GM18498 (cell line): ENCODE results near the gene IPO8.

Experiments used
- ATAC-seq: cut with Tn5 transposase; IDR thresholded peaks from one replicate; pipeline ENCODE4 v1.9.1; 2021; ENCODE audit warnings: mild to moderate bottlenecking, moderate library complexity; ENCODE audit not compliant: unreplicated experiment

IPO8 gene

DNA sequence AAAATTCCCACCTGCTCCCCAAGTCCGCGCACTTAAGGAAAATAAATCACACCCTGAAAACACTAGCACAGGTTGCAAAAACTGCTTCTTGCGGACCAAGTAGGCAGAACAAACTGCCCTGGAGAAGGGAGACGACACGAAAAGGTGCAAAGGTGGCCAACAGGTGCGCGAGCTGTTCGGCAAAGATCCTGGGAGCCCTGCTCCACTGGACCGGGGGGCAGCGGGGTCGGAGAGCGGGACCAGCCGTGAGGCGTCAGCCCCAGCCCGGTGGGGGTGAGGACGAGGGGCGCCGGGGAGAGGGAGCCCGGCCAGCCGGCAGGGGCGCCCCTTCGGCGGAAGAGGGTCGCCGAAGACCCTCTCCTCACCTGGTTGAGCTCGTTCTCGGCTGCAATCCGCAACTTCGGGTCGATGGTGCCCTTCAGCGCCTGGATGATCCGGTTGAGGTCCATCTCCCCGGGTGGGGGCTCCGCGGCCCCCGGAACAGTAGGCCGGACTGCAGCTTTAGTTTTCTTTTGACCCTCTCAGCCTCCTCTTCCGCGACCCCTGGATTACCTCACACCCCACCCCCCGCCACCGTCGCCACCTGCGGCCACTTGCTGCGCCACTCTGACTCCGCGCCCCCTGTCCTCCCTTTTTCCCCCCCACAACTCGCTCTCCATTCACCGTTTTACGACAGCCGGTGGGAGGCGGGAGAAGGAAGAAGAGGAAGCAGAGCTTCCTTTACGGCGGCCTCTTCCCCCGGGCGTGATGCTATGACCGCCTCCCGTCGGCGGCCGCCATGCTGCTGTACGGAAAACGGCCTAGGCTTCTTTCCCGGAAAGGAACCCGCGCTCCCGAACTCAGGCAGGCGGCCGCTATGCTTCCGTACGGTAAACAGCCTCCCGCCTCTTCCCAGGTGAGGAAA lies at the start of gene IPO8:
IPO8 (minus strand) TSS at position 671 of the 904 bp plus-strand sequence; CDS start at position 449, 222 bp downstream.
- ATAC-seq: peak; percentile 85

DNA sequence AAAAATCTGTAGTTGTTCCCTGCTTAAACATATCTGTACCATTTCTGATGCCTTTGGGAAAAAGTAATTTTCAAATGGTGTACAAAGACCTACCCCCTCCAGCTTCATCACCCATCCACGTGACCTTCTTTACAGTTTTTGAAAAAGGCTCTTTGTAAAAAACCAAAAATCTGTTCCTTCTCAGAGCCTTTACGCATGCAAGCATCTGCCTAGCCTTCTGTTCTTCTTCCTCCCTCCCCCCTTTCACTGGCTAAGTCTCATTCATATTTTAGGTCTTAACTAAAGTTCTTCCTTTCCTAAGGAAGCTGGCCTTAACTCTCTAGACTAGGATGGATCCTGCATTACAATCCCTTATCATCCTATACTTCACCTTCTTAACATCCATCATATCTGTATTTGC lies 48.7 kb upstream of the IPO8 start:
- ATAC-seq: no peak

DNA sequence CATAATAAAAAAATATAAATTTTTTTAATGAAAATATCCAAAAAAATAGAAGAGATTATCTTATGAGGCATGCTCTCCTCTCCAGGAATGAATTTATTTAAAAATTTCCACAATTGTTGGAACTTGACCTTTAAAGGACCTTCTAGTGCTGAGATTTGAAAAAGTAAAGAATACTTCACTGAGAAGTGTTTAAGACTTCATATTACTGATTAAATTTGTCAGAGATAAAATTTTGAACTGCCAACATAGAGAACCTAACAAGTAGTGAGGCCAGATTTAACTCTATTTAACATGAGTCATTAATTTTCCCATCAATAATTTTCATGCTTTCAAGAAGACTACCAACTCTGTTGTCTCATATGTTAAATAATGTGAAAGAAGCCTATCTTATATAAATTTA lies 44.6 kb upstream of the IPO8 start:
- no peak for ATAC-seq

DNA sequence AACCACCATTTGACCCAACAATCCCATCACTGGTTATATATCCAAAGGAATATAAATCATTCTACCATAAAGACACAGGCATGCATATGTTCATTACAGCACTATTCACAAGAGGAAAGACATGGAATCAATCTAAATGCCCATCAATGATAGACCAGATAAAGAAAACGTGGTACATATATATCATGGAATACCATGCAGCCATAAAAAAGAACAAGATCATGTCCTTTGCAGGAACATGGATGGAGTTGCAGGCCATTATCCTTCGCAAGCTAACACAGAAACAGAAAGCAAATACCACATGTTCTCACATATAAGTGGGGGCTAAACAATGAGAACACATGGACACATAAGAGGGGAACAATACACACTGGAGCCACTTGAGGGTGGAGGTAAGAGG lies 43.4 kb upstream of the IPO8 start:
- no peak for ATAC-seq

DNA sequence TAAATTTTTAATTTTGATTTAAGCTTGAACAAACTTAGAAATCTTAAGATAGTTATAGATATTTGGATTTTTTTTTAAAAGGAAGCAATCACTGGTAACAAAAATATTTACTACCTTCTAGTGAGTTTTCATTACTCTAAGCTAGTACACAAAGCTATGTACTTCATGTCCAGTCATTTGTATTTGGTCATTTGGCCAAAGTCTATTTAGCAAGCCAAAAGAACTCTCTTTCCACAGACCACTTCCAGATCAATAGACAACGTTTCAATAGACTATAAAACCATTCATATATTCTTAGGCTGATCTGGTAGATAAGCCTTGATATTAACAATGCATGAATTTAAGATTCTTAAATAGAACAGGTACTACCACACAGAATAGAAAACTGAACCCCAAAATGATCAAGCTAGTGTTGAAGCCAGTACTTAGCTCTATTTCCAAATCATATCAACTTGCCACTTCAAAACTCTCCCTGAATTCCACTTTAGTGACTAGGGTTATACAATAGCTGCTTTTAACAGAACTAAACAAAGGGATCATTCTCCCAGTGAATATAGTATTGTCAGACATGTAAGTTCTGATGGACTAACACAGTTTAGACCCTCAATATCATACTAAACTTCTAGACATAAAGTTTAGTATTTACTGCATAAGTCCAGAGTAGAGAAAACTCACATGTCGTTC lies 37.4 kb upstream of the IPO8 start:
- ATAC-seq: no peak

DNA sequence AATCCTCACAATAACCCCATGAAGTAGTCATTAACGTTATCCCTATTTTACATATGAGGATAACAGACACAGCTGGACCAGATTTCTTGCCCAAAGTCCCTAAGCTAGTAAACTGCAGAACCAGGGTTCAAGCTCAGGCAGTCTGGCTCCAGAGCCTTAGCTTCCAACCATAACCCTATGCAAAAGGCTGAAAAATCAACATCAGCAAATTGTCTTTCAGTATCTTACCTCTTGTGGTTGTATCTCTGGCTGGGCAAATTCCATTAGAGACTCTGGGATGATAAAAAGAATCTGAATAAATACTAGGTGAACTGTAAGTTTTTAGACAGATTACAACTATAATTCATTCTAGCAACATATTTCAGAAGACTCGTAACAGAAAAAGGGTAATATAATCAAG lies 34.3 kb upstream of the IPO8 start:
- no peak for ATAC-seq

DNA sequence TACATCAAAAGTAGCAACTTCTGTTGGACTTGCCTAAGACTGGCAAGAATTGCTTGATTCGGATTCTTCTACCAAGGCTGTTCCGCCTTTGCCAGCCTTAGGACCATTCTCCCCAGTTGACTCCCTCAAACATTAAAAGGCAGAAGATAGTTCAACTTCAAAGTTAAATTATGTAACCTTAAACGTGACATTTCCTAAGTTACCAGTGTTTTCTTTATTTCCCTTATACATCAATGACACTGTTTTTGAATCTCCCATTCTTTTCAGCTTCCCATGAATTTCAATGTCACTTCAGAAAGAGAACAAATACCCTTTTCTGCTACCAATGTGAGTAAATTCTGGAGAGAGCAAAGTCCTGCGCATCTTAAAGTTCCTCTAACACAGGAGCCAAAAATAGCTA lies 33.9 kb upstream of the IPO8 start:
- no peak for ATAC-seq

DNA sequence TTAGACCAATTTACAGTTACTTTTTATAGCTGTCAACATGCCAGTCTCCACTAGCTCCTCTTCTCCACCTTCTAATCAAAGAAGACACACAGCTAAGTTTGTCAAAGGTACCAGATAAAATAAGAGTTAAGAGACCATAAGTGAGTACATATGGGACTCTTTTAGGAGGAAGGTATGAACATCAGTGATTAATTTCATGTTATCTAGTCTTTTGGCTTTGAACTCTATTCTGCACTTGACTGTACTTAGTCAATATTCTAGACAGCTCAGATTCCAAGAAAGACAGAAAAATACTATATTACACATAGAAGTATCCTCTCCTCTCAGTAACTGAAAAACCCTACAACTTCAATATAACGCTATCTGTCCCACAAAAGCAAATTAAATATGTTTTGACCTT lies 31.0 kb upstream of the IPO8 start:
- ATAC-seq: no peak

DNA sequence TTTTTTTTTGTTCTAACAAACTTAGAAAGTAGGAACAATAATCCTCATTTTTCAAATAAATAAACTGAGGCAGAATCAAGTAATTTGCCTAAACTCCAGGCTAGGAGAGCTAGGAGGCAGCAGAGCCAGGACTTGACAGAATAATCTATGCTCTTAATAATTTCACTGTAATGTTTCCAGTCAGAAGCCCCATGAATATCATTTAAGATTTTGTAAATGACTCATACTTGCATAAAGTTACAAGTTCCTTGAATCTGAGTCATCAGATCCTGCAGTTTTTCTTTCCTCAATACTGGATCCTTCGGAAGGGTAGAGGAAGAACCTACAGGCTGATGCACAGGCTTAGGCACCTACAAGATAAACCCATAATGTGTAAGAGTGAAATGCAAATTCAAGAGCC lies 30.1 kb upstream of the IPO8 start:
- no peak for ATAC-seq

DNA sequence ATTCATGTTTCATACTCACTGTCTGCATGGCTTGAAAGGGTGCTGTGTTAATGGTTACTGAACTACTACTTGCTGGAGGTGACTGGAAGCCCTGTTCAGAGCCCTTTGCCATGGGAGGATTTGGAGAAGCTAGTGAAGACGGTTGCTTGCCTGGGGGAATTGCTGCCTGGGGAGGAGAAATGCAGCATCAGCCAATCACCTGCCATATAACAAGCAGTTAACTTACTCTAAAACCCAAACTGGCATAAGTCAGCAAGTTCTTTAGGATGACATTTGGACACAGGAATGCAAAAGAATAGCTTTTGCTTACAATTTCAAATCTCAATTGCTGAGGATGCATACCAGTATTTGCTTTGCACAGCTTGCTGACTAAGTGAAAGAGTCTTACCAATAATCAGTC lies 23.4 kb upstream of the IPO8 start:
- ATAC-seq: no peak

DNA sequence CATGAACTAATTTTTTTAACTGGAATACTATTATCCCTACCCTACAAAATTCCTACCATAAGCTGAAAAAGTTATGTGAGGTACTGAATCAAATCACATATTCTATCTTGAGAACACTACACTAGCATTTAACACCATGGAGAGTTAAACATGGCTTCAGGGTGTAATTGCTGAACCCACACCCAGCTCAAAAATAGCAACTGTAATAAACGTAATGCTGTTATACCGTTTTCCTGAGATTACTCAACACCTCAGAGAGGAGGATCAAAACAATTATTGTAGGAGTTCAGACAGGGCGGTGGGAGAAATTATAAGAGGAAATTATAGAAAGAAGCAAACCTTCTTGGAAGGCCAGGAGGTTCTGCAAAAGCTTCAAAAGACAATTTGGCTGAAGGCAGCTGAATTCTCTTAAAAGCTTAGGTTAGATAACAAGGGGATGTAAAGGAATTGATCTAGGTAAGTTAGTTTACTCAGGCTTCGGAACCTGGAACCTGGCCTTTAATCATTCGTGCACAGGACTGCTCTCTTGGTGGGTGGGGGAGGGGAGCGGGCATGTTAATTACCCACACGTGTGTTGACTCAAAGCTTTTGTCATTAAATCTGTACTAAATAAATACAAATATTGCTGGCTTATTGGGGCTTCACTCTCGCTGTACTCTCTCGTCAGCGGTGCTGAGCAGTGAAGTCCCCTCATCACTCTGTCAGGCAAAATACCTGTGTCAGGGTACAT lies 12.1 kb upstream of the IPO8 start:
- no peak for ATAC-seq

DNA sequence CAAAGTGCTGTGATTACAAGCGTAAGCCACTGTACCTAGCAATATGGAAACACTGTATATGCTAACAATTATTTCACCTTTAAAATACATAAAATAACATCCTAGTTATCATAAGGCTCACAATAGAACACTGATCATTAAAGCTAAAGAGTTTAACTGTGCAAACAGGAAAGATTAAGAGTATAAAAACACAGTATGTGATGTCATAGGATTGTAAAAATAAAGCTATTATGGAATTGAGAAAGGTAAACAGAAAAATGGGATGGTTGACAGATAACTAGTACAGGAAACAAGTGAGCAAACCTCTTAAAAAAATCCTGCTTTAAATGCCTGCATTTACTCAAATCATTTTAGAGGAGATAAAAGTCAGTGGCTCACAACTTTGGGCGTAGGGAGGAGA lies 10.8 kb upstream of the IPO8 start:
- ATAC-seq: no peak

DNA sequence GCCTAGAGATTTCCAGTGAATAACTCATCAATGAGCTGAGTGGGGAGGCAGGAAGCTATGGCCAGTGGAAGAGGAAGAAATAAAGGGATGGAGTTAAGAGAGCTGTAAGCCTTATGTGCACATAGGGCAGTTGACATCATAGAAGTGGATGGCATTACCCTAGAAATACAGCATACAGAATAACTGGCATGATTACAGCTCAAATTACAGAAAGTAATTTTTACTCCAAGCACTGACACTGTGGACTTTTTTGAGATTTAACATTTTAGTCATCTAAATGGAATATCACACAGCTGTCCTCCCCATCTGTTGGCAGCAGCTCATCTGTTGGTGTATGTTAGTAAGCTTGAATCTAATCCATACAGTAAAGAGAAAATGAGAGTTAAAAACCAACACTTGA lies 5.4 kb upstream of the IPO8 start:
- ATAC-seq: no peak

DNA sequence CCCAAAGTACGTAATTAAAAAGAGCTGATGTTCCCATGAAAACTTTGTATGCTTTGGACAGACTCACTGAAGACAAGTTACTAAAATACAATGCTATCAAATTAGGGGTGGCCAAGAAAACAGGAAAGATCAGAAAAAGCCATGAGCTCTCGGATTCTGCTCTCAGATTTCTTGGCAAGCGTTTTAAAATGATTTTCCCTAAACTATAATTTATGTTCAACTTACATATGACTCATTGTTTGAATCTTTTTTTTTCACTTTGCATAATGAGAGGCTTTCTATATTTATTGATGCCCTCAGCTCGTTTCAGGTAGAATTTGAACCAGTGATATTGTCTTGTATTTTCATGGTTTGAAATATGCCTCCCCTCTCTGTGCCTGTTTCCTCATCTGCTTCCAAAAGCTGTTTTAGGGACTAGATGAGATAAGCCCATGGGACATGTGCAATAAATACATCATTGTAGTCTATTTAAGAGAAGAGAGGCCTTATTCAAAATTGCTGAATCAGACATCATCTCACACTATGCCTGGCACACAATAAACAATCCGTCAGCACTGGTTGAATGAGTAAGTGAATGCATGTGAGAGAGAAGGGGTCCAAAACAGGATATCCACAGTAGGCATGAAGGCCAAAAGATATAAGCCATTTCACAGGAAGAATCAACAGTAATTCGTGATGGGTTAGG lies 4.7 kb upstream of the IPO8 start:
- no peak for ATAC-seq

DNA sequence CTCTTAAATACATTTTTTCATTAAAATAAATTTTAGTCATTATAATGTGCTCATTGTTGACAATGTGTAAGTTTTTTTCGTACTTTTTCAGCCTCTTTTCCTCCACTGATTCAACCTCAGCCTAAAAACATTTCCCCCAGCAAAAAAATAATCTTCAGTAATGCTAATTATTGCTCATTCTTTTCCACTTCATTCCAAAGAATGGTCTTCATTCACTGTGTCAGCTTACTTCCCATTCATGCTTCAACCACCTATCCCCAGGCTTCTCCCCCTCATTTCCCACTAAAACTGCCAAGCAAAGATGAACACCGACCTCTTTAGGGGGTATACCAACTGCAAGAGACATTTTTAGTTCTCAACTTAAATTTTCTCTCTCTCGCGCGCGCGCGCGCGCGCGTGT lies 2.7 kb upstream of the IPO8 start:
- ATAC-seq: no peak

DNA sequence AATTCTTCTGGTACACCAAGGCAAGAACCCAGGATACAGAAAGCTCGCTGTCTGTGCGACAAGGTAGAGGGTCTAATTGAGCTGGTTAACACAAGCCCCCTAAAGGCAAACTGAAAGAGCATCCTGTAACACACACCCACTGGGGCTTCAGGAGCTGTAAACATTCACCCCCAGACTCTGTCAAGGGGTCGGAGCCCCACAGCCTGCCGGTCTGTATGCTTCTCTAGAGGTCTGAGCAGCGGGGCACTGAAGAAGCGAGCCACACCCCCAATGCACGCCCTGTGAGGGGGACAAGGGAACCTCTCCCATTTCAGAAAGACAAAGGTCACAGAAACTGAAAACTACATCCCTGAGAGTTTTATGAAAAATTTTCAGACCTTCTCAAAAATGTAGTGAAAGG lies 1.3 kb upstream of the IPO8 start:
- no peak for ATAC-seq

DNA sequence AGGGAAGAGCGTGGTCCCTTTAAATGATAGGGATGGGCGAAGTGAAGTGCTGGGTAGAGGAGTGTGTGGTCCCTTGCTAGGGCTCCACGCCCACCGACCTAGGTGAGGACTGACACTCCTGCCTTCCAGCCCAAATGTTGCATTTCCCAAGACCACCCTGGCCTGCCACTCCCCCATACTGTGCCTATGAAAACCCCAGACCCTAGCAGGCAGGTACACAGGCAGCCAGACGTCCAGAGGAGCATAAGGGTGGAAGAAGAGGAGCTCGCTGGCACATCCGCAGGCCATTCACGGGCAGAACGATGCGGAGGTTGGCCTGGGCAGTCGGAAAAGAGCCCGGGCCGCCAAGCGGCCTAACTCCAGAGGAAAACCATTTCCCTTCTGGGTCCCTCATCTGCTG lies 817 bp upstream of the IPO8 start:
- ATAC-seq: no peak

DNA sequence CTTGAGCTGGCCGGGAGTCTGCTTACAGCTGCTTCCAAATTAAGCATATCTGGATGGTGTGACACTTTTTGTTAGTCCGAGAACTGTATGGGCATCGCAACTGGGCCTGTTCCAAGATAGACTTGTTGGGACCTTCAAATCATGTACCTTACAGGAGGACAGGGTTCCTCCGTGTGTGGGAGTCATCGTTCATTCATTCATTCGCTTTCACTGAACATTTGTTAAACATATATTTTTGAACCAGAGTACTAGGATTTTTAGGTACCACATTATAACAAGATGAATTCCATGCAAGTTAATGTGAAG lies 387 bp upstream of the IPO8 start:
- ATAC-seq: peak; percentile 38

DNA sequence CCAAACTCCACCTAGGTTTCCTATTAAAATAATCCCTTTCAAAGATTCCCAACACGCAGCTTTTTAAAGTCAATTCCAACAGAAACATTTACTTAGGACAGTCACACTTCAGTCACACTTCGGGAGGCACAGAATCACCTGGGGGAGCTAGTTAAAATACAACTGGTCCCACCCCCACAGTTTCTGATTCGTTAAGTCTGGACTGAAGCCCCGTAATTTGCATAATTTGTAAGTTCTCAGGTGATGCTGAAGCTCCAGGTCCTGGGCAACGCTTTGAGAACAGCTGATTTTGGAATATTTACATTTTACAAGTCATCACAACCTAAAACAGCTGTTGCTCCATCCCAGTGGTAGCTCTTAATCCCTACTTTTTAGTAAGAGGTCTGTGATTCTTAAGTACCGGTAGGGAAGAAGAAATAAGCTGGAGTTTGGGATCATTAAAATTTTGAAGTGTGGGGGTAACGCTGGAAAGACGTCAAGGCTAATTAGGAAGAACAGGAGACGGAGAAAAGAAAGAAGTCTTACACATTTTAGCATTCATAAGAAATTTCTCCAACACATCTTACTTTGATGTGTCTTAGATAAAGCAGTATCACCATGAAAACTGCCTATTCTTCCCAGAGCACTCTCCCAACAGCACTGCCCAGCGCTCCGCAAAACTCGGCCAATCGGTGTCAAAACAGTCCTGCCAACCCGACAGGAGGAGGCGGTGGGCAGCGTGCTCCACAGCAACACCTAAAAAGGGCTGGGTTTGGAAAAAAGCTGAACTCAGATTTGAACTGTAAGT lies 1.1 kb downstream of the IPO8 start:
- peak; percentile 34 for ATAC-seq

DNA sequence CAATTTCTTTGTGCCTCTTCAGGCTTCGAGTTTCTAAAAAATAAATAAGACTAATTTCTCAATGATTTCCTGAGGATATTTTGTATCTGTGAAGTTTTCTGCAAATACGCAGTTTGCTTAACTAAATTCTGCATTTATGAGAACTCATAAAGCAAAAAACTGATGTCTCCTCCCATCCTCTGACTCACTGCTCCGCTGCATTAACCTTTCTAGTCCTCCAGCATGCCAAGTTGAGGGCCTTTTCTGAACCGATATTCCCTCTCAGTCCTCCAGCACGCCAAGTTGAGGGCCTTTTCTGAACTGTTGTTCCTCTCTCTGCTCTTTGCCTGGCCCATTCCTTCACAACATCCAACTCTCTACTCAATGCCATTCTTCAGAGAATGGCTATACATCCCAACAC lies 3.2 kb downstream of the IPO8 start:
- ATAC-seq: no peak
